WTC11 (cell line): ENCODE results near the gene KIFC3. TPM values are rescaled to one million over a fixed set of nuclear protein-coding genes. Genes with fewer than 3 reads are reported as not detected.

ENCODE experiments used
- ATAC-seq: fragments of 200-7000 bp; cut with Tn5 transposase; 2 replicates; pipeline ENCODE4 v1.10.0; 2021; ENCODE audit warnings: mild to moderate bottlenecking, moderate library complexity
- CTCF ChIA-PET: fragments of 300-600 bp; sonication (Branson Sonifier 250); formaldehyde crosslinking; loops from one replicate; lab custom pipeline; 2021; ENCODE audit warnings: antibody characterized with exemption; lab: Charles Lee
- POLR2A ChIA-PET: fragments of 350-600 bp; sonication (Branson Sonifier 250); formaldehyde crosslinking; loops from one replicate; lab custom pipeline; 2021; ENCODE audit warnings: antibody characterized with exemption; lab: Charles Lee
- DNase-seq: peaks from one replicate; pipeline ENCODE4 v3.0.0; 2021; ENCODE audit warnings: low spot score
- H3K27ac Mint-ChIP-seq: 2 replicates; pipeline ENCODE4 v1.8.0; 2021; ENCODE audit warnings: mixed read lengths
- H3K27me3 Mint-ChIP-seq: 2 replicates; pipeline ENCODE4 v1.8.0; 2021; ENCODE audit warnings: low read depth, mild to moderate bottlenecking, moderate library complexity, mixed read lengths
- H3K36me3 Mint-ChIP-seq: 2 replicates; pipeline ENCODE4 v1.8.0; 2021; ENCODE audit warnings: mixed read lengths
- H3K4me1 Mint-ChIP-seq: 2 replicates; pipeline ENCODE4 v1.8.0; 2022; ENCODE audit warnings: mixed read lengths
- H3K4me3 Mint-ChIP-seq: 2 replicates; pipeline ENCODE4 v1.8.0; 2021; ENCODE audit warnings: mild to moderate bottlenecking, moderate library complexity, mixed read lengths
- H3K9me3 Mint-ChIP-seq: 2 replicates; pipeline ENCODE4 v1.8.0; 2021; ENCODE audit warnings: mixed read lengths
- CBFB ChIP-seq: sonication (generic); formaldehyde crosslinking; IDR thresholded peaks from 2 replicates; pipeline ENCODE4 v1.8.1; 2022; ENCODE audit warnings: mild to moderate bottlenecking, low read depth, missing genetic modification reagents
- E2F5 ChIP-seq: sonication (generic); formaldehyde crosslinking; IDR thresholded peaks from 2 replicates; pipeline ENCODE4 v1.8.1; 2022; ENCODE audit warnings: mild to moderate bottlenecking, moderate library complexity, missing genetic modification reagents
- FOXP1 ChIP-seq: sonication (generic); formaldehyde crosslinking; IDR thresholded peaks from 2 replicates; pipeline ENCODE4 v1.8.0; 2022; ENCODE audit warnings: missing genetic modification reagents, mild to moderate bottlenecking, moderate library complexity, borderline replicate concordance
- IRF2 ChIP-seq: sonication (generic); formaldehyde crosslinking; IDR thresholded peaks from 2 replicates; pipeline ENCODE4 v1.8.0; 2022; ENCODE audit warnings: low read depth, missing genetic modification reagents, borderline replicate concordance
- PRDM15 ChIP-seq: sonication (generic); formaldehyde crosslinking; IDR thresholded peaks from 2 replicates; pipeline ENCODE4 v1.8.0; 2022; ENCODE audit warnings: missing genetic modification reagents
- RORB ChIP-seq: fragments of 250-450 bp; sonication (Bioruptor Pico); IDR thresholded peaks from 2 replicates; pipeline ENCODE4 v1.9.0; 2021; ENCODE audit warnings: mild to moderate bottlenecking
- TEAD4 ChIP-seq: sonication (generic); formaldehyde crosslinking; IDR thresholded peaks from 2 replicates; pipeline ENCODE4 v1.8.0; 2022; ENCODE audit warnings: mild to moderate bottlenecking, missing genetic modification reagents
- USF1 ChIP-seq: sonication (generic); formaldehyde crosslinking; IDR thresholded peaks from 2 replicates; pipeline ENCODE4 v1.8.0; 2022; ENCODE audit warnings: mild to moderate bottlenecking, missing genetic modification reagents
- ZBTB21 ChIP-seq: sonication (generic); formaldehyde crosslinking; IDR thresholded peaks from 2 replicates; pipeline ENCODE4 v1.8.1; 2023; ENCODE audit warnings: mild to moderate bottlenecking, missing genetic modification reagents, borderline replicate concordance
- ZBTB43 ChIP-seq: sonication (generic); formaldehyde crosslinking; IDR thresholded peaks from 2 replicates; pipeline ENCODE4 v1.8.1; 2023; ENCODE audit warnings: mild to moderate bottlenecking, missing genetic modification reagents
- ZMAT4 ChIP-seq: fragments of 250-450 bp; sonication (Bioruptor Pico); IDR thresholded peaks from 2 replicates; pipeline ENCODE4 v1.9.0; 2021; ENCODE audit warnings: mild to moderate bottlenecking
- ZNF232 ChIP-seq: sonication (generic); formaldehyde crosslinking; IDR thresholded peaks from 2 replicates; pipeline ENCODE4 v1.8.0; 2022; ENCODE audit warnings: mild to moderate bottlenecking, missing genetic modification reagents
- ZNF281 ChIP-seq: sonication (generic); formaldehyde crosslinking; IDR thresholded peaks from 2 replicates; pipeline ENCODE4 v1.8.0; 2023; ENCODE audit warnings: mild to moderate bottlenecking, missing genetic modification reagents
- ZNF425 ChIP-seq: fragments of 250-450 bp; sonication (Bioruptor Pico); conservative IDR thresholded peaks from 2 replicates; pipeline ENCODE4 v1.9.0; 2021; ENCODE audit warnings: mild to moderate bottlenecking
- ZNF671 ChIP-seq: fragments of 250-450 bp; sonication (Bioruptor Pico); IDR thresholded peaks from 2 replicates; pipeline ENCODE4 v1.8.0; 2021; ENCODE audit warnings: mild to moderate bottlenecking
- total RNA-seq: library from RNA; stranded (reverse); gene quantifications from 3 replicates; pipeline ENCODE4 v1.2.3, GENCODE V29; 2021

Gene KIFC3
- total RNA-seq, 1 experiment from 2014 or later: 11.6 TPM

- TF ChIP-seq RORB (CRISPR knock-in tag) (no peak), ZBTB21 (CRISPR knock-in tag) (no peak), ZMAT4 (no peak), ZBTB43 (no peak), TEAD4 (CRISPR knock-in tag) (no peak), IRF2 (CRISPR knock-in tag) (no peak), ZNF425 (no peak), ZNF671 (no peak), E2F5 (CRISPR knock-in tag) (no peak), CBFB (no peak)
- Mint-ChIP-seq H3K27ac (no peak overlapping the region), H3K36me3 (no peaks in the 10 kb centered on the region), H3K4me3 (no peak overlapping the region), H3K4me1 (peaks cover 44% of the 10 kb centered on the region), H3K27me3 (no peaks in the 10 kb centered on the region; the same call in 1 of the 2 replicates), H3K9me3 (no peaks in the 10 kb centered on the region)
- POLR2A ChIA-PET: no interaction called here
- DNase-seq (no peak), ATAC-seq (no peak)
- CTCF ChIA-PET: interaction anchor here (1.8 kb wide), 1 partner anchor 20 kb away, joined by 4 read pairs; no protein-coding TSS in a partner anchor
Measured at GRCh38 chr16:57814896-57815295, 12.6 kb upstream of the KIFC3 start.

- peaks cover 54% of the 10 kb centered on the region for H3K4me1 Mint-ChIP-seq
- TF ChIP-seq ZNF281 (CRISPR knock-in tag) (no peak), ZNF232 (CRISPR knock-in tag) (no peak), USF1 (CRISPR knock-in tag) (no peak), FOXP1 (no peak), PRDM15 (no peak)
- peaks cover 2% of the 10 kb centered on the region; the same call in 1 of the 2 replicates for H3K27me3 Mint-ChIP-seq
- DNase-seq (no peak), ATAC-seq (no peak)
- POLR2A ChIA-PET: no interaction called here
- H3K4me3 Mint-ChIP-seq: no peak overlapping the region
- H3K36me3 Mint-ChIP-seq: no peaks in the 10 kb centered on the region
- CTCF ChIA-PET: interaction anchor here (1.8 kb wide), 1 partner anchor 18 kb away, joined by 4 read pairs; no protein-coding TSS in a partner anchor
- H3K27ac Mint-ChIP-seq: no peak overlapping the region
- no peaks in the 10 kb centered on the region for H3K9me3 Mint-ChIP-seq
Measured at GRCh38 chr16:57813466-57813865, 11.2 kb upstream of the KIFC3 start.
